Tibial nerve (tissue), 4 donors: ENCODE measurements around the gene SLC6A4.

ENCODE experiments used
- EP300 ChIP-seq, 2 donors: sonication (generic); formaldehyde crosslinking; IDR thresholded peaks; one replicate each; pipeline ENCODE4 v1.6.1; 2017; ENCODE audit warnings: antibody characterized with exemption in 2 of 2, mild to moderate bottlenecking in 1 of 2
- POLR2A ChIP-seq, 2 donors: fragments of 450-650 bp; IDR thresholded peaks; one replicate each; pipeline ENCODE4 v1.6.1; 2017; ENCODE audit warnings: antibody characterized with exemption in 2 of 2, mild to moderate bottlenecking in 2 of 2, moderate library complexity in 2 of 2
- TF ChIP-seq, protein P1 (sequence below), 5 experiments: fragments of 200-600 bp in 3 of 5; fragments of 450-650 bp in 2 of 5; sonication (generic) in 3 of 5; IDR thresholded peaks; one replicate each; pipeline ENCODE4 v1.5.1; 2016 to 2019; ENCODE audit warnings: antibody characterized with exemption in 5 of 5, mild to moderate bottlenecking in 3 of 5, moderate library complexity in 2 of 5

DNA sequence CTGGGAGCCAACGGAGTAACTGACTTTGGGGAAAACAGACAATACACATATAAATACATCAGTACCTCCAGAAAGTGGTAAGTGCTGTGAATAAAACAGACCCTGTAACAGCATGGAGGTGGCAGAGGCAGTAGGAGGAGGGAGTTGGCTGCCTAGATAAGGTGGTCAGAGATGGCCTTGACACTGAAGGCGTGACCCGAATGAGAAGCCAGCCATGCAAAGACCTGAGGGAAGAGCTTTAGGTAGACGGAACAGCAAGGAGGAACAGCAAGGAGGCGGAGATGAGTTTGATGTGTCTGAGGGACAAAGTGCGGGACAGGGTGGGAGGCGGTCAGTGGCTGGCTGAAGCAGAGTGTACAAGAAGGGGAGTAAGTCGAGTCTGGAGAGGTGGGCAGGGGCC, 8.1 kb upstream of the SLC6A4 start:
- TF ChIP-seq, protein P1, sequence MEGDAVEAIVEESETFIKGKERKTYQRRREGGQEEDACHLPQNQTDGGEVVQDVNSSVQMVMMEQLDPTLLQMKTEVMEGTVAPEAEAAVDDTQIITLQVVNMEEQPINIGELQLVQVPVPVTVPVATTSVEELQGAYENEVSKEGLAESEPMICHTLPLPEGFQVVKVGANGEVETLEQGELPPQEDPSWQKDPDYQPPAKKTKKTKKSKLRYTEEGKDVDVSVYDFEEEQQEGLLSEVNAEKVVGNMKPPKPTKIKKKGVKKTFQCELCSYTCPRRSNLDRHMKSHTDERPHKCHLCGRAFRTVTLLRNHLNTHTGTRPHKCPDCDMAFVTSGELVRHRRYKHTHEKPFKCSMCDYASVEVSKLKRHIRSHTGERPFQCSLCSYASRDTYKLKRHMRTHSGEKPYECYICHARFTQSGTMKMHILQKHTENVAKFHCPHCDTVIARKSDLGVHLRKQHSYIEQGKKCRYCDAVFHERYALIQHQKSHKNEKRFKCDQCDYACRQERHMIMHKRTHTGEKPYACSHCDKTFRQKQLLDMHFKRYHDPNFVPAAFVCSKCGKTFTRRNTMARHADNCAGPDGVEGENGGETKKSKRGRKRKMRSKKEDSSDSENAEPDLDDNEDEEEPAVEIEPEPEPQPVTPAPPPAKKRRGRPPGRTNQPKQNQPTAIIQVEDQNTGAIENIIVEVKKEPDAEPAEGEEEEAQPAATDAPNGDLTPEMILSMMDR (IDR thresholded peaks at IDR 0.05) = no peak
- TF ChIP-seq POLR2A (IDR thresholded peaks at IDR 0.05) (no peak), EP300 (IDR thresholded peaks at IDR 0.05) (no peak)
